Measurements from ENCODE around the gene GEN1. TPM values are rescaled to one million over a fixed set of nuclear protein-coding genes. Genes with fewer than 3 reads are reported as not detected.

The GEN1 gene
- total and polyA plus RNA-seq, 10 of the 15 experiments (the other 5 are each of a cell fraction or from before 2014, with no cell fraction given), result 6.0 to 49.6 (median 36.0) TPM

- no peak overlapping the region for H3K4me2 ChIP-seq (ENCODE audit: control insufficient read depth, insufficient read depth)
- no peak for TF ChIP-seq NFYA (IDR thresholded peaks at IDR 0.05; ENCODE audit: borderline replicate concordance, low read depth, low read length)
- no peak for TF ChIP-seq SREBF1 (IDR thresholded peaks at IDR 0.05; ENCODE audit: low read length)
- TF ChIP-seq TARDBP (IDR thresholded peaks at IDR 0.05; ENCODE audit: borderline replicate concordance), result no peak
- TF ChIP-seq CBFB (IDR thresholded peaks at IDR 0.05; ENCODE audit: low read depth), result no peak
- TF ChIP-seq IKZF2 (IDR thresholded peaks at IDR 0.05), result no peak
- TF ChIP-seq ZNF274 (IDR thresholded peaks at IDR 0.05; ENCODE audit: insufficient read depth, insufficient read length), result no peak
- TF ChIP-seq PKNOX1 (IDR thresholded peaks at IDR 0.05), result no peak
- TF ChIP-seq CHD1 (IDR thresholded peaks at IDR 0.05; ENCODE audit: low read depth, low read length), result no peak
- TF ChIP-seq SUZ12 (IDR thresholded peaks at IDR 0.05; ENCODE audit: unreplicated experiment), result no peak
- no peak for TF ChIP-seq FOS (IDR thresholded peaks at IDR 0.05; ENCODE audit: borderline replicate concordance, extremely low read depth, insufficient read length)
- TF ChIP-seq LARP7 (IDR thresholded peaks at IDR 0.05), result no peak
- TF ChIP-seq EP300 (IDR thresholded peaks at IDR 0.05; ENCODE audit: borderline replicate concordance in 1 of 2, control insufficient read depth in 1 of 2, low read depth in 2 of 2, low read length in 2 of 2), result no peak
- no peak for TF ChIP-seq ZBTB11 (CRISPR knock-in tag; IDR thresholded peaks at IDR 0.05)
- TF ChIP-seq MAX (IDR thresholded peaks at IDR 0.05; ENCODE audit: low read depth, low read length), result no peak
- TF ChIP-seq SMAD1 (IDR thresholded peaks at IDR 0.05; ENCODE audit: low read depth, partially characterized antibody), result no peak
- no peak for TF ChIP-seq ZNF384 (IDR thresholded peaks at IDR 0.05; ENCODE audit: borderline replicate concordance, low read depth, low read length)
- H3K9ac ChIP-seq (ENCODE audit: control insufficient read depth, insufficient read depth, low read length), result no peak overlapping the region
- no TSS peak for BruUV-seq (replicated peaks)
- ATAC-seq, result no peak
- ChIA-PET CTCF (interaction anchor here (0.7 to 6.7 kb wide), 5 partner anchors 11 to 153 kb away, joined by 3 to 32 read pairs (median 5); no protein-coding TSS in a partner anchor), RAD21 (ENCODE audit: unreplicated experiment) (interaction anchor here (1.2 to 1.3 kb wide), 2 partner anchors 14 to 90 kb away, joined by 3 to 5 read pairs; no protein-coding TSS in a partner anchor), POLR2A (no interaction called here), SMC1A (ENCODE audit: uncharacterized antibody, unreplicated experiment) (interaction anchor here (0.6 to 0.9 kb wide), 3 partner anchors 11 to 87 kb away, joined by 3 to 4 read pairs (median 3); no protein-coding TSS in a partner anchor)
- H3K4me1 ChIP-seq (ENCODE audit: control insufficient read depth, insufficient read depth, low read length), result no peaks in the 10 kb centered on the region
- H3K36me3 ChIP-seq (ENCODE audit: control insufficient read depth in 2 of 2, insufficient read depth in 2 of 2, low read length in 1 of 2), result peaks cover 0 to 41% of the 10 kb centered on the region in 2 experiments; a peak in 3 of 4 replicates
- no peaks in the 10 kb centered on the region for H3K79me2 ChIP-seq (ENCODE audit: control insufficient read depth, insufficient read depth, low read length)
- 94% methylated on average over 2 of the region's 2 CpGs for WGBS (ENCODE audit: insufficient coverage, insufficient replicate concordance, low lambda C conversion rate, missing lambda C conversion rate)
- FAIRE-seq, result no peak
- no peak overlapping the region for H2AFZ ChIP-seq (ENCODE audit: control insufficient read depth, low read depth, low read length)
- DNase-seq (ENCODE audit: low read depth, low spot score), result no peak
- no peaks in the 10 kb centered on the region for H3K27me3 ChIP-seq (replicated peaks in 1 of 2; ENCODE audit: control insufficient read depth in 2 of 2, insufficient read depth in 2 of 2, low read length in 1 of 2)
- no peak overlapping the region for H3K27ac ChIP-seq (ENCODE audit: control insufficient read depth, insufficient read depth)
- intact Hi-C loops (cut with micrococcal nuclease; ENCODE audit: unreplicated experiment), result no loop called here
- no peaks in the 10 kb centered on the region for H4K20me1 ChIP-seq (ENCODE audit: control insufficient read depth, insufficient read depth)
- no peak overlapping the region for H3K4me3 ChIP-seq
- in situ Hi-C loops (cut with MboI), result no loop called here
- no peaks in the 10 kb centered on the region for H3K9me3 ChIP-seq (replicated peaks; ENCODE audit: control insufficient read depth, insufficient read depth, low read length)
Measured at GRCh38 chr2:17735864-17736263, 18.1 kb upstream of the GEN1 start.
